Loucy (cell line): Measurements from ENCODE around the gene TPRG1L.

Source experiments
- H2AFZ ChIP-seq: fragments of 200-600 bp; sonication (generic); 2 replicates; pipeline ENCODE4 v1.6.0; 2016; ENCODE audit warnings: antibody characterized with exemption, mild to moderate bottlenecking, low read length, moderate library complexity
- H3F3A ChIP-seq: fragments of 200-600 bp; 2 replicates; pipeline ENCODE4 v1.6.0; 2016; ENCODE audit warnings: antibody characterized with exemption, low read depth, mild to moderate bottlenecking
- H3K27me3 ChIP-seq: fragments of 200-600 bp; sonication (generic); 2 replicates; pipeline ENCODE4 v1.6.1; 2014; ENCODE audit warnings: low read length, mild to moderate bottlenecking; ENCODE audit not compliant: insufficient read depth, poor library complexity, severe bottlenecking
- H3K36me3 ChIP-seq: fragments of 200-600 bp; sonication (generic); 2 replicates; pipeline ENCODE4 v1.6.1; 2016; ENCODE audit warnings: low read length; ENCODE audit not compliant: insufficient read depth
- H3K4me1 ChIP-seq: fragments of 200-600 bp; sonication (generic); 2 replicates; pipeline ENCODE4 v1.5.1; 2014; ENCODE audit warnings: low read length, mild to moderate bottlenecking; ENCODE audit not compliant: insufficient read depth, poor library complexity, severe bottlenecking
- H3K4me2 ChIP-seq: fragments of 200-600 bp; sonication (generic); 2 replicates; pipeline ENCODE4 v1.6.0; 2014; ENCODE audit warnings: antibody characterized with exemption, low read length, low read depth, mild to moderate bottlenecking; ENCODE audit not compliant: poor library complexity, severe bottlenecking
- H3K4me3 ChIP-seq: fragments of 200-600 bp; sonication (generic); 2 replicates; pipeline ENCODE4 v1.5.1; 2014; ENCODE audit warnings: low read length, mild to moderate bottlenecking, mixed read lengths; ENCODE audit not compliant: poor library complexity, severe bottlenecking
- H3K79me2 ChIP-seq: fragments of 200-600 bp; sonication (generic); 2 replicates; pipeline ENCODE4 v1.6.1; 2014; ENCODE audit warnings: low read length; ENCODE audit not compliant: insufficient read depth
- H3K9ac ChIP-seq: fragments of 200-600 bp; sonication (generic); 2 replicates; pipeline ENCODE4 v1.6.0; 2014; ENCODE audit warnings: mild to moderate bottlenecking, low read depth, low read length, moderate library complexity; ENCODE audit not compliant: poor library complexity, severe bottlenecking
- H3K9me2 ChIP-seq: fragments of 200-600 bp; sonication (generic); replicated peaks from 2 replicates; pipeline ENCODE4 v1.6.1; 2016; ENCODE audit warnings: low read depth, low read length, mixed read lengths
- H3K9me3 ChIP-seq: fragments of 200-600 bp; sonication (generic); 2 replicates; pipeline ENCODE4 v1.6.1; 2014; ENCODE audit warnings: mild to moderate bottlenecking, antibody characterized with exemption, low read length, low read depth; ENCODE audit not compliant: insufficient read depth
- H4K20me1 ChIP-seq: fragments of 200-600 bp; sonication (generic); 2 replicates; pipeline ENCODE4 v1.6.0; 2014; ENCODE audit warnings: antibody characterized with exemption, low read length, mild to moderate bottlenecking; ENCODE audit not compliant: insufficient read depth, poor library complexity, severe bottlenecking
- CTCF ChIP-seq: fragments of 200-600 bp; sonication (generic); conservative IDR thresholded peaks from 2 replicates; pipeline ENCODE4 v1.5.1; 2014; ENCODE audit warnings: mild to moderate bottlenecking, antibody characterized with exemption, low read length
- EZH2phosphoT487 ChIP-seq: fragments of 200-600 bp; IDR thresholded peaks from 2 replicates; pipeline ENCODE4 v1.6.1; 2018; ENCODE audit warnings: antibody characterized with exemption, mild to moderate bottlenecking, moderate library complexity, borderline replicate concordance

Gene TPRG1L

GRCh38 chr1:3670823-3671265 is 46.0 kb downstream of the TPRG1L start:
- no peaks in the 10 kb centered on the region for H3K9me3 ChIP-seq
- no peak overlapping the region for H3K4me3 ChIP-seq
- H3K9ac ChIP-seq = no peak overlapping the region
- H3K27me3 ChIP-seq = no peaks in the 10 kb centered on the region
- no peaks in the 10 kb centered on the region for H4K20me1 ChIP-seq
- H3K4me1 ChIP-seq = no peaks in the 10 kb centered on the region
- TF ChIP-seq EZH2phosphoT487 = no peak
- no peak for TF ChIP-seq CTCF
- H3K9me2 ChIP-seq = no peaks in the 10 kb centered on the region
- no peak overlapping the region for H2AFZ ChIP-seq
- no peaks in the 10 kb centered on the region for H3K36me3 ChIP-seq
- H3K79me2 ChIP-seq = no peaks in the 10 kb centered on the region
- no peaks in the 10 kb centered on the region for H3F3A ChIP-seq
- H3K4me2 ChIP-seq = no peak overlapping the region

DNA sequence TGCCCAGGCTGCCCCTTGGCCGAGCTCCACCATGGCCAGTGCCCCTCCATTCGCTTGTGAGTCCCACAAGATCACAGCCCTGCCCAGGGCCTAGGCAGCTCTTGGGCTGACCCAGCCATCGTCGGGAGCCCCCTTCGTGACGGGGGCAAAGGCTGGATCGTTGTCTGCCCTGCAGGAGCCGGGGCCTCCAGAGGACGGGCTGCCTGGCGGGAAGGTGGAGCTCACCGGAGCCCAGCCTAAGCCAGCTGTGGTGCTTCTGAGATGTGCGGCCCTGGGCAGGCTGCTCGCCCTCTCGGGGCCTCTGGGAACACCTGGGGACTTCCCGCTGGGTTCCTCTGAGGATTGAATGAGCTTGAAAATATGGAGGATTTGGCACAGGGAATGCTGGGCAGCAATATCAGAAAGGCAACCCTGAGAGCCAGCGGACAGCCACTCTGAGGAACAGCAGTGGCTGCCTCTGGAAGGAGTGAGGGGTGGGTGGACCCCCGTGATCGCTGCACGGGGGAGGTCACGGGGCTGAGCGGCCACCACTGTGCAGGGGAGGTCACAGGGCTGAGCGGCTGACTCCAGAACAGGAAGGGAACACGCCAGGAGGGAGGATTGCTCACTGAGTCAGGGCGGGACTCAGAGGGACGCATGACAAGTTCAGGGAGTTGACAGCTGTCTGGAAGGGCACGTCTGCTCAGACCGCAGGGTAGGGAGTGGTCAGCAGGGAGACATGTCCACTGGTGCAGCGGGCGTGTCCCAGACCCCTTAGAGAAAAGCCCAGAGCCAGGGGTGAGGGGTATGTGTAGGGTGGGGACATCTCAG is 46.8 kb downstream of the TPRG1L start:
- Histone ChIP-seq H3K27me3 (no peaks in the 10 kb centered on the region), H3K9me2 (no peaks in the 10 kb centered on the region), H3K4me1 (peaks cover 2% of the 10 kb centered on the region), H3F3A (no peaks in the 10 kb centered on the region), H2AFZ (no peak overlapping the region), H3K9ac (no peak overlapping the region), H4K20me1 (no peaks in the 10 kb centered on the region), H3K9me3 (no peaks in the 10 kb centered on the region), H3K4me3 (no peak overlapping the region), H3K4me2 (no peak overlapping the region), H3K36me3 (no peaks in the 10 kb centered on the region), H3K79me2 (no peaks in the 10 kb centered on the region)
- TF ChIP-seq CTCF (no peak), EZH2phosphoT487 (no peak)

- Histone ChIP-seq H3K9me2 (no peaks in the 10 kb centered on the region), H3K4me1 (peaks cover 10% of the 10 kb centered on the region), H3K4me3 (no peak overlapping the region), H3K27me3 (no peaks in the 10 kb centered on the region), H2AFZ (no peak overlapping the region), H3K79me2 (no peaks in the 10 kb centered on the region), H3F3A (no peaks in the 10 kb centered on the region), H4K20me1 (no peaks in the 10 kb centered on the region), H3K36me3 (no peaks in the 10 kb centered on the region), H3K9me3 (no peaks in the 10 kb centered on the region), H3K9ac (no peak overlapping the region), H3K4me2 (no peak overlapping the region)
- TF ChIP-seq EZH2phosphoT487 (no peak), CTCF (no peak)
Observed at GRCh38 chr1:3672231-3672970, 47.6 kb downstream of the TPRG1L start.
